Astrocyte (in vitro differentiated cells and primary cell): ENCODE measurements around the gene LFNG.

ENCODE experiments used
- CTCF ChIP-seq: IDR thresholded peaks from 2 replicates; pipeline ENCODE4 v1.5.1; 2011; ENCODE audit warnings: low read depth, mild to moderate bottlenecking, inconsistent platforms, low read length, moderate library complexity; ENCODE audit not compliant: insufficient read depth
- EZH2 ChIP-seq: IDR thresholded peaks from 2 replicates; pipeline ENCODE4 v1.6.1; 2012; ENCODE audit warnings: mild to moderate bottlenecking, low read length, inconsistent platforms; ENCODE audit not compliant: insufficient read depth

- TF ChIP-seq CTCF (no peak), EZH2 (no peak)
These were observed 2.5 kb upstream of the LFNG start for GRCh38 chr7:2517026-2517425.
